Measurements from ENCODE around the gene BROX.
"Not testable (repeated sequence)": the region's sequence is repeated elsewhere in the genome, so short reads cannot be mapped to it uniquely, and the experiment has no call there.

BROX gene, protein sequence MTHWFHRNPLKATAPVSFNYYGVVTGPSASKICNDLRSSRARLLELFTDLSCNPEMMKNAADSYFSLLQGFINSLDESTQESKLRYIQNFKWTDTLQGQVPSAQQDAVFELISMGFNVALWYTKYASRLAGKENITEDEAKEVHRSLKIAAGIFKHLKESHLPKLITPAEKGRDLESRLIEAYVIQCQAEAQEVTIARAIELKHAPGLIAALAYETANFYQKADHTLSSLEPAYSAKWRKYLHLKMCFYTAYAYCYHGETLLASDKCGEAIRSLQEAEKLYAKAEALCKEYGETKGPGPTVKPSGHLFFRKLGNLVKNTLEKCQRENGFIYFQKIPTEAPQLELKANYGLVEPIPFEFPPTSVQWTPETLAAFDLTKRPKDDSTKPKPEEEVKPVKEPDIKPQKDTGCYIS

DNA sequence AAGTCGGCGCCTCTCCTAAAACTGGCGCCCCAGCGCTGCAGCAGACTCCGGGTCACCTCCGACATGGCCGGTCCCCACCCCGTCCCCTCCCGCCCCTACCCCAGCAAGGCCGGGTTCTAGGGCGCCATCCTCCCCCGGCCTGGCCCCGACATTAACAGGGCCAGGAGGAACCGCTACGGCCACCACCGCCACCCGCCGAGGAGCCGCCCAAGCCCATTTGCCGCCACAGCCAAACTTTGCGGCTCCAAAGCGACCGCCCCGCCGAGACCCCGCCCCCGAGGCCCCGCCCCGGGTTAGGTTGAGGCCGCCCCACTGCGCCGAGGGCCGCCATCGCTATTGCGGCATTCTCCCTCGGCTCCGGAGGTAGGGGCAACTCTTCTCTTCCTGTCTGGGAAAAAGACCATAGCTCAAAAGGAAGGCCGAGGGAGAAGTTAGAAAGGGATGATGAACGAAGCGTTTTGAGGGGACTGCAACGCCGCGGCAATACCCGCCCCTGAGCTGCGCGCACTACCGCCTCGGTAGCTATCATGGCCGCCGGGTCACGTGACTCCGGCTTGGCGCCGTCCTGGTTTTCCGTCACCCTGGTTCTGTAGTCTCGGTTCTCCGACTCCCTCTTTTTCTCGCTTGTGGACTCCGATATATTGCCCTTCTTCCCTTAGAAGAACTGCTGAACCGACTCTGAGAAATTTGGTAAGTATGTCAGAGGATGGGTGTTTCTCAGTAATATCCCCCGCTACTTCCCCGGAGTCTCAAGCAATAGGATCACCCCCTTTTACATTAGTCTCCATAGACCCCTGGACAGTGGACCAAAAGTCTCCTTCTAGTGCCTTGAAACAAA, at the start of gene BROX, which contains the start of gene AIDA:
Gene BROX (plus strand): TSS at position 312 of the 838 bp plus-strand sequence. CDS start 3,136 bp downstream, outside the sequence.
Gene AIDA (minus strand): TSS at position 239 of the 838 bp plus-strand sequence. CDS start 174 bp downstream, at position 65.
- peak; percentile 72 to 97 (median 95) for DNase-seq

DNA sequence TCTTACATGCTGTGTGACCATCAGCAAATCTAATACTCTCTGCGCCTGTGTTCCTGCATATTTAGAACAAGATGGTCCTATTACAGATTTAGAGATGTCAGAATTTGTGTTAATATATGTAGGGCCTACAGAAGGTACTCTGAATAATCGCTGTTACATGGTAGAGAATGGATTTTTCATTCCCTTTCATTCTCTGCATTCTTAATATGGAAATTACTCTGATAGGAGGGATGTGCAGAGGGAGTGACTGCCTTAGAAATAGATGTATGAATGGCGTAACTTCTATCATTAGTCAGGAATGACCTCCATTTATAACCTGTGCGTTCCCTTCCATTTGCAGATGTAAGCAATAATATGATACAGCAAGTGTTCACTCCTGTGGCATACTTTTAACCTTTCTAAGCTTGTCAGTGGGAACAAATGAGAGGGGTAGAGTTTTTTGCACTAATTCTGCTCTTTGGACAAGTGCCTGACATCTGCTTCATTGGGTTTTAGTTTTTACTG, 48.9 kb upstream of the BROX start:
- no peak for DNase-seq

DNA sequence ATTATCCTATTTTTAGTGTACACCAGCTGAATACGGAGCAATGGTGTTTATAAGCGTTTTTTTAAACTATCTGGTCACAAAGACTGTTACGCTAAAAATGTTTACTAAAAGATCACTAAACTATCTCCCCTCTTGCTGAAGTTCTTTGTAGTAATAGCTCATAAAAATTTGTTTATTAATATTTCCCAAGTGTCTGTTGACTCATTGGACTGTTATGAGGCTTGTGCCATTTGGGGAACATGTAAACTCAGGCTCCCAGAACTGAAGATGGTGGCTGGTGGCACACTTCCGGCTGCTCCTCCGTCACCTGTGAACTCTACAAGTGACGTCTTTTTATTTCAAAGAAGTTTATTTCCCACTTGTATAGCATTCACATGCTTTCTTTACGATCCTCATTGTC, 46.4 kb upstream of the BROX start:
- DNase-seq: no peak

DNA sequence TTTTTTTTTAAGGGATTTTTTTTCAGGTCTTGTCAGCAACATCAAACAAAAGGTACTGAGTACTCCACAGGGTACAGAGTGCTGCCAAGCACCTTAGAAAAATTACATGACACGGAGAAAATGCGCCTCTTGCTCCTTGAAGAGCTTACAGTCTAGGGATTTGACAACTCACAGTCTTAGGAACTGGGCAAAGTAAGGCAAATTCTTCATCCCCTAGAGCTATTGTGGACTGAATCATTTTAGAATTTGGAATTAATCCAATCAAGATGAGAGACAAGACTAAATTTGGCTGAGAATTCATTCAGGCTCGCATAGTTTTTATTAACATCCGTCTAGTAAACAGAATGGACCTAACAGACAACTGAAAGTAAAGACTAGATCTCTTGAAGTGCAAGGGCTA, 44.2 kb upstream of the BROX start:
- DNase-seq: not testable (repeated sequence)

DNA sequence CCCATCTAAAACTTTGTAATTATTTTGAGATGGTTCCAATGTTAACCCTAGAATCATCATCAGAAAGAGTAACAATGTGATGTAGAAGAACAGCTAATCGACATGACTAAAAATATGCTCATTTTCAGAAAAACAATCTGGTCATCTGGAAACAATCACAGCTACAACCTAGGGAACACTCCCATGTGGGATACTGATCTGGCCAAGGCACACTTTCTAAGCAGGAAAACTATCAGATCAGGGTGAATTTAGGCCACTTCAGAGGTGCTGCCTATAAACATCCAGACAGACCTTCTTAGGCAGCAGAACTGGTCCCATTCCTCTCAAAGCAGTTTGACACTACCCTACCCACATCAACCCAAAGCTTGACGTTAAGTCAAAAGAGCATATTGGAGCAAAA, 43.3 kb upstream of the BROX start:
- DNase-seq: not testable (repeated sequence)

DNA sequence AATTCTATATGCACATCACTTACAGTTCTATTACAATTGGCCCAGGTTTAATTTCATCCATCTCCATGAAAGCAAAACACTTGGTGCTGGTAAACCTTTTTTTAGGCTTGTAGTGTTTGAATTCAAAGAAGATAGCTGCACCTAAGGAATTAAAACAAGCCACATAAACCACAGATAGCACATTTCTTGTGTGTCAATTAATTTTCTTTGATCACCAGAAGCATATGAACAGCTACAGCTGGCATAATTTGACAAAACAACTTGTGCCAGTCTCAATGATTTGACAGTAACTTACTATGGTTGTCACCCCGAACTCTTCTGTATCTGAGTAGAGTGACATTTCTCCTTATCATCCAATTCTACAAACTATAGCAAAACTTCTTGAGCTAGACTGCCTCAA, 42.3 kb upstream of the BROX start:
- no peak for DNase-seq

DNA sequence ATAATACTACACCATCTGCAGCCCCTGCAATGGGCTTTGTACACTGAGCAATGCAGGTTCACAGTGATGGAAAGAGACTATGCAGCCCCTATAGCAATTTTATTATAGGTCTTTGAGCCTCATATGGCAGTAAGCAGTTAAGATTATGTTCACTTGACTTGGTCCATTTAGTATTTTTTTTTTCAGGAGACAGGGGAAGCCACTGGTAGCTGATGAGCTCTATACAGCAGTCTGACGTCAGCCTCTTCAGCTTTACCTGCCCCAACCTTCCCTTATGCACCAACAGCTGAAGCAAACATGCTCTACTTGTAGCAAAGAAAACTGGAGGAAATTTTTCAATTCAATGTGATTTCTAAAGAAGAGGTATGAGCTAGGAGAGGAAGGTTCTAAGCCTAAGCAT, 32.3 kb upstream of the BROX start:
- DNase-seq: no peak

DNA sequence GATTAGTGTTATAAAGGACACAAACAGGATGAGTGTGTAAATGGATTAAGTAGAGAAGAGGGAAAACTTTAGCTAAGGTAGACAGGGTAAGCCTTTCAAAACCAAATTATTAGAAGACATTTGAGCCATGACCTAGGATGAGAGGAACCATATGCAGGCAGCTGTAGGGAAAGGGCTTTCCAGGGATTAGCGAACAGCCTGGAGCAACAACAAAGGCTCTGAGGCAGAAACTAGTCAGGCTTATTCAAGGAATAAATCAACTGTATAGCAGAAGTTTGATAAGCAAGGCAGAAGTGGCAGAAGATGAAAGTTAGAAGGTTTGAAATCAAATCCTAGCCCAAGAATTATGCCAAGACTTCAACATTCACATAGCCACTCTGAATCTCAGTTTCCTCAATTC, 21.3 kb upstream of the BROX start:
- no peak for DNase-seq

DNA sequence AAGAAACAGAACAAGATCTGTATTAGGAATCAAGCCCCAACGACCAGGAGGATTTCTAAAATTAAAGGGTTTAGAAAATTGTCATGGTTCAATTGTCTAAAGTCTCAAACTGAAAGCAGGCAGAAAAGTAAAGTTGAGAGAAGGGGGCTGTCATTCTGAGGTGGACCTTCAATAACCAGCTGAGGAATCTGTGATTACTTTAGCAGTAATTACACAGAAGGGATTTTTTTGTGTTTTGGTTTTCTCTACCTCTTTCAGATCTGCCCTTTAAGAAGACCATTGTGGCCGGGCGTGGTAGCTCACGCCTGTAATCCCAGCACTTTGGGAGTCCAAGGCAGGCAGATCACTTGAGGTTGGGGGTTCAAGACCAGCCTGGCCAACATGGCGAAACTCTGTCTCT, 17.4 kb upstream of the BROX start:
- DNase-seq: no peak

DNA sequence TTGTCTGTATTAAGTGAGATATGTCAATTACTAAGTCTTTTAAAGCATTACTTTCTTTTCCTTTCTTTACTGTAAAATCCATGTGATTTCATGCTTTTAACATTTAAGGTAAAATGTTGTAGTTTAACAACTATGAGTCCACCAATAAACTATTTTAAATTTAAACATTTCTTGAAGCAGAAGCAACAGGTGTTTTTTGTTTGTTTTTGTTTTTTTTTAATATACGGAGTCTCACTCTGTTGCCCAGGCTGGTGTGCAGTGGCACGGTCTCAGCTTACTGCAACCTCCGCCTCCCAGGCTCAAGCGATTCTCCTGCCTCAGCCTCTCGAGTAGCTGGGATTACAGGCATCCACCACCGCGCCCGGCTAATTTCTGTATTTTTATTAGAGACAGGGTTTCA, 15.6 kb upstream of the BROX start:
- no peak for DNase-seq

DNA sequence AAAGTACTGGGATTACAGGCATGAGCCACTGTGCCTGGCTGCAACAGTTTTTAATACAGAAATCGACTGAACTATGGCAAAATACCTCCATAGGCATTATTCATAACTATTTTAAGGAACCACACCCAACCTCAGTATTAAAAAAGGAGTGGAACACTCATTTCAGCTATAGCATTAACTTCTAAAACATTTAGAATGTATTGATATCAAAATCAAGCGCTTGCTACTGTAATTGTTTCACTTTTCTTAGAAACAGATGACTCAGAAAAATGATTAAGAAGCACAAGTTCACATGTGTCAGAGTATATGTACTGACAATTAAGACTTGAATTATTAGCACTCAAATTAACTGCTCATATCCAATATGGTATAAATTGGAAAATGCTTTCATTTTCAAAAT, 15.2 kb upstream of the BROX start:
- no peak for DNase-seq

DNA sequence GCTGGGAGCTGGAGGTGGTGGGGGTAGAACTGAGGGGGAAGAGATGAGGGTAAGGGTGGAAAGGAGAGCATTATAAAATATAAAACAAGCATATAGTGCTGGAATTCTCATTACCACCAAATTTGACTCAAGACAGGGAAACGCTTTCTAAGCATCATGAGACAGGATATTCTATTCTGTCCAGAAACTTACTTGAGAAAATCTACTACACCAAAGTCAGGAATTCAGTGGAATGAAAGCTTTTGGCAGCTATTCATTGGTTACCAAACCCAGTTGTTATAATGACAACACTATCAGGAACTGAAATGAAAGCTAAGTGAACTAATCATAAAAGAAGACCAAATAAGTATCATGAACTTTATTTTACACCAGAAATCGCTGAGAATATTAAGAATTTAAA, 14.5 kb upstream of the BROX start:
- DNase-seq: no peak

DNA sequence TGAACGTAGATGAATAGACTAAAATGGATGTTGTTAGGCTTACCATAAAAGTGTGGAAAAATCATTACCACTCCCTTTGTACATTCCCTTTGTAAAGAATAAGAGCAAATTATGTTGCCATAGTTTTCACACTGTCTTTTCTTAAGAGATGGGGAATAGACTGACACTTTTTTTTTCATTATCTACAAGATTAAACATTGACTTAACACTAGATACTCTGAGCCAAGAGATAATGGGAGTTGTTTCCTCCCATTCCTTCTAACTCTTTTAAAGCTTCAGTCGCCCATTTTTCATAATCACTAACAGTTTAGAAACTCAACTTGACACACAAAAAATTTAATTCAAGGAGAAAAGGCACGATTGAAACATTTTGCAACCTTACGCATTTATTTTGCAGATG, 10.2 kb upstream of the BROX start:
- DNase-seq: no peak

DNA sequence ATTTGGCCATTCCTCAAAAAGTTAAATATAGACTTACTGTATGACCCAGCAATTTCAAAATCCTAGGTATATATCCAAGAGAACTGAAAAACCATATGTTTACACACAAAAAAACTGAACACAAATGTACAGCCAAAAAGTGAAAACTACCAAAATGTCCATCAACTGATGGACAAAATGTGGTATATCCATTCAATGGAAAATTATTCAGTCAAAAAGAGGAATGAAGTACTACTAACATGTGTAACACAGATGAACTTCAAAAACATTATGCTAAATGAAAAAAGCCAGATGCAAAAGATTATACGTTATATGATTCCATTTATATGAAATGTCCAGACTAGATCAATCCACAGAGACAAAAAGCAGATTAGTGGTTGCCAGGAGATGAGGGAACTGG, 8.1 kb upstream of the BROX start:
- DNase-seq: no peak

DNA sequence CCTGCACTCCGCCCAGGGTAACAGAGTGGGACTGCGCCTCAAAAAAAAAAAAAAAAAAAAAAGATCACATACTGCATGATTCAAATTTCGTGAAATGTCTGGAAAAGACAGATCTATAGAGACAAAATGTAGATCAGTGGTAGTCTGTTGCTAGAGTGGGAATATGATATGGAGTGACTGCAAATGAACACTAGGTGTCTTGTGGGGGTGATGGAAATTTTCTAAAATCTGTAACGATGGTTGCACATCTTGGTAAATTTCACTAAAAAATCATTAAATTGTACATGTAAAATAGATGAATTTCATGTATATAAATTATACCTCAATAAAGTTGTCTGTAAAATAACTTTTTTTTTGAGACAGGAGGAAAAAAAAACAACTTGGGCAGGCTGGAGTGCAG, 5.5 kb upstream of the BROX start:
- DNase-seq: no peak

DNA sequence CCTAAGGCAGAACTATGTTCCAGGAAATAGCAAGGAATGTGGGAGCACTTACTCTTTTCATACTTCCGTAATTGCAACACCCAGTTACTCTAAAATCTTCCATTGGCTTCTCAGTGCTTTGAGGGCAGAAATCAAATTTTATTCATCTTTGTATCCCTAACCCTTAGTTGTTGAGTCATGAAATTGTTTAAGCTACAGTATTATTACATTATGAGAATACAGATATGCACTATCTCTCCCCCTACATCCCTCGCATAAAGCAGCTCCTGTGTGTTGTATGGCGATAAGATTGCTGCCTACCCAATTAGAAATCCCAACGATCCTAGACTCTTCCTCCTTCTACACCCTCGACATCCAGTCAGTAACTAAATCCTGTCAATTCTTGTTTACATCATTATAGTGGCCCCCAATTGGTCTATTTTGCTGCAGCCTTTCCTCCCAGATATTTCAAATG, 2.6 kb upstream of the BROX start:
- no peak for DNase-seq

DNA sequence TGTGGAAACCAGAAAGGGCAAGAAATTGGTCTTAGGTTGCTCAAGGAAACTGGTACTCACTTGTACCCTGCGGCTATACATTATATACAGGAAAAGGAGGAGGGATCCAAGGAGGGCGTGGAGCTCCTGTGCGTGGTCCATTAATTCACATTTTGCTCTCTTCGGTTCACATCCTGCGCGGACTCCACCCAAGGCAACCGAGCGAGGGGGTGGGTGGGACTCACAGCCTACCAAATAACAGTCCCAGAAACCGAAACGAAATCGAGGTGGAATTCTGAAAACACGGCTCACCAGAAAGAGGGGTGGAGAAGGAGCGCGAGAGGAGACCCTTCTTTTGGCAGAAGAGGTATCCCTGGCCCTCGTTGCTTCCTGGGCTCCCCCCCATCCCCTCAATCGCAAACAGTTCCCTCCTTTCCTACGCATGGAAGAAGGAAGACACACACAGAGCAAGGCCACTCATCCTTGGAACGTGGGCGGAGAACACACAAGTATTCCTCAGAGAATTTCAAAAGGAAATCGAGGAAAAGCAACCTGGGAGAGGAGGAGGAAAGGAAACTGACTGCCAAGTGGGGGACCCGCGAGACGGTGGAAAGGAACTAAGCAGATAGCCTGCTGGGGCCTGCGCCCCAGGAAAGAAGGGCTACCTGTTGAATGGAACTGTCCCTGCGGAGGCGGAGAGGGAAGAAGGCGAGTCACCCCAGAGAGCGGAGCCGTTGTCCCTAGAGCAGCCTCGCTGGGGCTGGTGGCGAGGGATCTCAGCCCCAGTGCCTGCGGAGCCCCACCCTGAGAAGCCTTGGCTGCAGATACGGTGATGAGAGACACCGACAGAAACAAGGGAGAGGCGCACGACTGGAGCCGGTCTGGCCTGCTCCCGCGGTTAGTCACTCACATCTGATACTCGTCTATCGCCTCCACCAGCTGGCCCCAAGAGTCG, 778 bp upstream of the BROX start:
- DNase-seq: peak; percentile 27 to 85 (median 81)

DNA sequence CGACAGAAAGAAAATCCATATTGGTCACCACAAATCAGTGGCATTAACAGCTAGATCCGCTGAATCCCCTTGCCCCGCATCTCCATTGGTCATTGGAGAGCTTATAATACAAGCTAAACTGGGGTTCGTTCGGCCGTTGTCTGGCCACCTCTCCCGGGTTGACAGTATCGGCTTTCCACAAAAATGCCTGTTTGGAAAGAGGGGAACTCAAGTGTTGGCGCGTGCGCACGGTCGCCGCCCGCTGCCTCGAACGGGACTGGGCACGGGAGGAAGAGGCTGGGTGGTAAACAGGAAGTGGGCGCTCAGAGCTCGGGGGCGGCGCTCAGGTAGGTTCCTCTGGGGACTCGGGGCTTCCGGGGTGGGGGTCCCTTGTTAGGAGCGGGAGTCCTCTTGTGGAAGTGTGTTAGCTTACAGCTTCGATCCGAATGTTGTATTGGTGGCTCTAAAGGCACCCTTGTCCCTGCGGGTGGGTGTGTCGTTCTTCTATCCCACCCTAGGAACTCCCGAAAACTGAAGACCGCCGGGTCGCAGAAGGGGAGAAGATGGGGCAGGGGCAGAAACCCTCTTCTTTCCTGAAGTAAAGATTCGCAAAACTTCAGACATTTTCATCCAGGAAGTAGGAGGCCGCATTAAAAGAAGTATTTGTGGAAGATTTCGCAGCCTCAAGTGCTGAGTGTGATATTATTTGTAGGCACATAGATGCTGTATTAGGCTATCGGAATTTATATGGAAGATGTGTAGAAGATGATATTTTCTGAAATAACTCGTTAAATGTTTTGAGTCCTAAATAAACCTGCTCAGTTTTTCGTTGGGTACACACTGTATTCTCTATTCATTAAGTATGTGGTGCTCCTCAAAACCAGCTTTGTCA, 962 bp downstream of the BROX start:
- DNase-seq: peak; percentile 81 to 97 (median 95)

DNA sequence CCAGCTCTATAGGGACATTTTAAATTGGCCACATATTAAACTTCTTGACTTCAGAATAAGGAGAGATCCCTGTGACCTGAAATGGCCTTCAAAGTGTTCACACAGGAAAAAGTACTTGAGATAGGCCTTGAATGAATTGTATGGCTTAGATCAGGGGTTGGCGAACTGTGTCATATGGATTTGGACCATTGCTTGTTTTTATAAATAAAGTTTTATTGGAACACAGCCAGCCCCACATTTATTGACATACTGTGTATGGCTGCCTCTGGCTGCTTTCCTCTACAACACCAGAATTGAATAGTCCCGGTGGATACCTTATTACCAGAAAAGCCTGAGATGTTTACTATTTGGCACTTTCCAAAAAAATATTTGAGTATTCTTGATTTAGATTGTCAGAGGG, 4.0 kb downstream of the BROX start:
- DNase-seq: no peak

DNA sequence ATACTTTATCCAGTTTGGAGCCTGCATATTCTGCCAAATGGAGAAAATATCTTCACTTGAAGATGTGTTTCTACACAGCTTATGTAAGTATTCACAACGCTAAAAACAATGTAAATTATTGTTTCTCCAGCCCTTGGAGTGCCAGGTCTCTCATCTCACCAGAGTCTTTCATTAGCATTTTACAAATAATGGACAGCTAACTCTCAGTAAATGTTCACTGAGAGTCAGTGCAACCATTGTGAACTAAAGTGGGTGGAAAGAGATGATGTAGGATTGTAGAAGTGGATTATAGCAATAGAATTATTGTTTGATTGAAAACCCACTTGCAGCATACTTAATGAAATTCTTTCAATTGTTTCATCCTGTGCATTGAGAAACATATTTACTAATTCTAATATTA, 16.4 kb downstream of the BROX start:
- DNase-seq: no peak

DNA sequence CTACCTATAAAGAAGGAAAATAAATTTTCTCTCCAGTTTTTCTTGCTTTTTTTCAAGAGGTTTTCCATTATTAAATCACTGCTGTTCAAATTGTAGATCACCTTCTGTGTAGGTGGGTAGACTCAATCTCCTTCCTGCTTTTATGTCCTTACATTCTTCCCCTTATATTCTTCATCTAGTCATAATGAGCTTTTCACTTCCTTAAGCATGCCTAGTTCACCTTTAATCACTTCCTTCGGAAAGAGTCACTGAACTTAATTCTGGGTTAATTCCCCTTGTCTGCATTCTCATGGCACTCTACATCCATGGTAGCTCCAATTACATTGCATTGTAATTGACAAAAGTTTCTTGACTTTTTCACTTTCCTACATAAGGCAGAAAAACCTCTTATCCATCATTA, 18.5 kb downstream of the BROX start:
- DNase-seq: no peak

Measured in NCI-H1417 (cell line).